HG02763 (cell line): ENCODE data around the gene PRAMEF20.

Experiments used
- ATAC-seq: cut with Tn5 transposase; IDR thresholded peaks from one replicate; pipeline ENCODE4 v1.9.1; 2021; ENCODE audit warnings: mild to moderate bottlenecking, moderate library complexity; ENCODE audit not compliant: unreplicated experiment

PRAMEF20 gene

DNA sequence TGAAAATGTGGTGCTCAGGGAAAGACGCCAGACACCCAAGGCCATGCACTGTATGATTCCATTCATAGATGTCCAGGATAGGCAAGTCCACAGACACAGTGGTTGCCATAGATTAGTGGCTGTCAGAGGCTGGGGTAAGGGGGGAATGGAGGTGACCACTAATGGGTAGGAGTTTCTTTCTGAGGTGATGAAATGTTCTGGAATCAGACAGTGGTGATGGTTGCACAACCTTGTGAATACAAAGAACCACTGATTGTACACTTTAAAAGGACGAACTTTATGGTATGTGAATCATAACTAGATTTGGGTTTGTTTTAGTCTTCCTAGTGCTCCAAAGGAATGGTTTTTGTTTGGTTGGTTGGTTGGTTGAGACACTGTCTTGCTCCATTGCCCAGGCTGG is 51.7 kb downstream of the PRAMEF20 start:
- no peak for ATAC-seq

DNA sequence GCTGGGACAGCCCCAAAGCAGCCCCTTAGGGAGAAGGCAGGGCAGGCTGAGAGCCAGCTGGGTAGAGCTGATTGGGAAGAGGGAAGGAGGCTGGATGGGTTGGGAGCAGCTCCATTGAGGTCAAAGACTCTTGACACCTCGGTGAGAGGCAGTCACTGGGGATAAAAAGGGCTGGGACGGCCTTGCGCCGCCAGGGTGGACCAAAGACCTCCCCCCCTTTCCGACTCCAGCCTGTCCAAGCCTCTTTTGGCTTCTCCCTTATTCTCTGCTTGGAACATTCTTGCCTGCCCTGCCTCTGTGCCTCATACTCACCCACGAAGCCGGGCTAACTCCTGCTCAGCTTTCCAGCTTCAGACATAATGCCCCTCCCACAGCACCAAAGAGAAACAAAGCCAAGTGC is 52.4 kb downstream of the PRAMEF20 start:
- no peak for ATAC-seq

DNA sequence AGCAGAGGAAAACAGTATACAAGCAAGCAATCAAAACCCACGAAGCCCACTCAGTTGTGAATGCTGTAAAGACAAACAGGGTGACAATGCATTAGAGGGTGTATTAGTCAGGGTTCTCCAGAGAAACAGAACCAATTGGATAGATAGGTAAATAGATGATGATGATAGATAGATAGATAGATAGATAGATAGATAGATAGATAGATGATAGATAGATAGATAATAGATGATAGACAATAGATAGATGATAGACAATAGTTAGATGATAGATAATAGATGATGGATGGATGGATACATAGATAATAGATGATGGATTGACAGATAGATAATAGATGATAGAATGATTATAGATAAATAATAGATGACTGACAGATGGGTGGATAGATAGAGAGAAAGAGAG is 55.3 kb downstream of the PRAMEF20 start:
- ATAC-seq: no peak

DNA sequence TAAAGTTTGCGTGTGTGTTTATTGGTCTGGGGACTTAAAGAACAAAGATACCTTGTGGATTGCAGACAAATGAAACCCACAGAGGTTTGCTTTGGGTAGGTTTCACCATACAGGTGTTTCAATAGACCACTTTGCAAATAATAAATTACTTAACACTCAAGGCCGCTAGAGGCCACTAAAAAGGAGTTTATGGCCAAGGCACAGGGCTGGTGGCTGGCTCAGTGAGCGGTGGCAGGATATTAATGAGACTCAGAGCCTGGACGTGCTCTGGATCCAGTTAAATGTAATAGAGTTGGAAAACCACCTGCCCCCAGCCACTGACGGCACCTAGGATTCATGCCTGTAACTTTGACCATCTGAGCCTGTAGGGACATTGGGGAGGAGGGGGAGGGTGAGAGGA is 59.1 kb downstream of the PRAMEF20 start:
- no peak for ATAC-seq
